ENCODE data around the gene ANKRD36C.
"Not testable (repeated sequence)": the region's sequence is repeated elsewhere in the genome, so short reads cannot be mapped to it uniquely, and the experiment has no call there.

Gene ANKRD36C

GRCh38 chr2:95991351-95992094, at the start of gene ANKRD36C:
TSS of gene ANKRD36C (minus strand) at chr2:95991824. CDS start at chr2:95991708, 116 bp downstream.
- H3K36me3 ChIP-seq (ENCODE audit: control insufficient read depth in 2 of 2, insufficient read depth in 2 of 2, low read length in 2 of 2); H3K9me3 ChIP-seq (ENCODE audit: control insufficient read depth in 2 of 2, low read length in 2 of 2); H3K27me3 ChIP-seq (ENCODE audit: control insufficient read depth in 1 of 2, insufficient read depth in 2 of 2, low read length in 2 of 2); H3K4me1 ChIP-seq (ENCODE audit: control insufficient read depth, insufficient read depth, low read length): not testable (repeated sequence)
- Histone ChIP-seq H3K27ac (ENCODE audit: low read length) (peak within 1 kb of the TSS; percentile 66), H3K9ac (ENCODE audit: low read length in 2 of 2) (peak within 1 kb of the TSS; percentile 72 to 91), H3K4me3 (ENCODE audit: low read length in 2 of 2) (peak within 1 kb of the TSS; percentile 84 to 89)

- not testable (repeated sequence) for H3K27me3 ChIP-seq (ENCODE audit: control insufficient read depth in 1 of 2, insufficient read depth in 2 of 2, low read length in 2 of 2); H3K4me3 ChIP-seq (ENCODE audit: low read length in 2 of 2); H3K36me3 ChIP-seq (ENCODE audit: control insufficient read depth in 2 of 2, insufficient read depth in 2 of 2, low read length in 2 of 2); H3K4me1 ChIP-seq (ENCODE audit: control insufficient read depth, insufficient read depth, low read length); H3K27ac ChIP-seq (ENCODE audit: low read length); H3K9ac ChIP-seq (ENCODE audit: low read length in 2 of 2); H3K9me3 ChIP-seq (ENCODE audit: control insufficient read depth in 2 of 2, low read length in 2 of 2)
Measured at GRCh38 chr2:96035554-96035953, 43.9 kb upstream of the ANKRD36C start.

DNA sequence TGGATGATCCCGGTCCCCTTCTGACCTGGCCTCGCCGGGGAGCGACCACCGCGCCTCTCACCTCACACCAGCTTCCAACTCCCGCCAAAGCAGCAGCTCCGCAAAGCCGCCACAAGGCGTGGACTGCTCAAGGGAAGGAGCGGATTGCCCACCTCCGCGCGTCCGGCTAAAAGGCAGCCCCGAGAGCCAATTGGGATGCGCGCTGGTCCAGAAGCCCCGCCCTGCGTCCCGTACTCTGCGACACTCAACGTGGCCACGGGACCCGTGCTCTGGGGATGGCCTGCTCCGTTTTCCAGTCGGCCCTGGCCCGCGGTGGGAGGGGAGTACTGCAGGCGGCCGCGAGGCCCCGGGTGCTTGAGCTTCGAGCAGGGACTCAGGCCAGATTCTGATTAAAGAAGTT, 43.2 kb upstream of the ANKRD36C start, which contains the start of gene GPAT2:
GPAT2 (minus strand) TSS at position 125 of the 400 bp plus-strand sequence. CDS start 2,557 bp downstream, outside the sequence.
- H3K36me3 ChIP-seq (ENCODE audit: control insufficient read depth in 2 of 2, insufficient read depth in 2 of 2, low read length in 2 of 2); H3K27ac ChIP-seq (ENCODE audit: low read length); H3K9ac ChIP-seq (ENCODE audit: low read length in 2 of 2); H3K4me1 ChIP-seq (ENCODE audit: control insufficient read depth, insufficient read depth, low read length); H3K9me3 ChIP-seq (ENCODE audit: control insufficient read depth in 2 of 2, low read length in 2 of 2); H3K4me3 ChIP-seq (ENCODE audit: low read length in 2 of 2); H3K27me3 ChIP-seq (ENCODE audit: control insufficient read depth in 1 of 2, insufficient read depth in 2 of 2, low read length in 2 of 2): not testable (repeated sequence)

DNA sequence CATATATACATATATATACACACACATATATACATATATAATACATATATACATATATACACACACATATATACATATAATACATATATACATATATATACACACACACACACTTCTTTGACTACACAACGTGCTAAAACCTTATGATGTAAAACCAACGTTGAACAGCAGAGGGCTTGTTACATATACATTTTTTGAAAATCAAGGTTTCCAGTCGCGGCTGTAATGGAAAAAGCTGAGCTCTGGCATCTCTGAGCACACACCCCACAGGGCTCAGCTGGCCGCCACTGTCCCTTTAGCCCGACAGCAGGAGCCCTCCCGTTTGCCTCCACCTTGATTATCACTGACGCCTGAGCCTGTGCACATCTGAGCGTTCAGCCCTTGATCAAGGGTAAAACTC, 42.4 kb upstream of the ANKRD36C start:
- not testable (repeated sequence) for H3K36me3 ChIP-seq (ENCODE audit: control insufficient read depth in 2 of 2, insufficient read depth in 2 of 2, low read length in 2 of 2); H3K4me1 ChIP-seq (ENCODE audit: control insufficient read depth, insufficient read depth, low read length); H3K4me3 ChIP-seq (ENCODE audit: low read length in 2 of 2); H3K27me3 ChIP-seq (ENCODE audit: control insufficient read depth in 1 of 2, insufficient read depth in 2 of 2, low read length in 2 of 2); H3K9ac ChIP-seq (ENCODE audit: low read length in 2 of 2); H3K27ac ChIP-seq (ENCODE audit: low read length); H3K9me3 ChIP-seq (ENCODE audit: control insufficient read depth in 2 of 2, low read length in 2 of 2)

DNA sequence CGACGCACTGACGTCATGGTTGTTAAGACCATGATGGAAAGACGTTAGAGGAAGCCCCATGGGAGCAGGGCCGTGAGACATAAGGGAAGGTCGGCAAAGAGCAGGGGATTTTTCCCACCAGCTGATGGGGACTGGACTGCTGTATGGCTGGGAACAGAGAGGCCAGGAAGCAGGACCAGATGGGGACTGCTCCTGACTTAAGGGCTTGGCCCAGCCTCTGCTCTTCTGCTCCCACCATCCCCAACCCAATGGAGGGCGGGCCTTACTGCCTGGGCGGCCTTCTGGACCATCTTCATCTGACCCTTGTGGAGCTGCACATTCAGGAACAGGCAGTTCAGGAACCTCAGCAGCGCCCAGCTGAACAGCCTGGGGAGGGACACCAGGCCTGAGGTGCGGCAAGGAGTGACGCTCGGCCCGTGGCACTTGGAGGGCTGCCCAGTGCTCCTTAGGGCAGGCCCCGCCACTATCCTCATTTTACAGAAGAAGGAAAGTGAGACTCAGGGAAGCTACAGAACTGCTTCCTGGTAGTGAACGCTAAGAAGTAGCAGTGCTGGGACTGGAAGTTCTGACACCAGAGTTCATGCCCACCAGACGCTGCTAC, 36.2 kb upstream of the ANKRD36C start:
- not testable (repeated sequence) for H3K9ac ChIP-seq (ENCODE audit: low read length in 2 of 2); H3K9me3 ChIP-seq (ENCODE audit: control insufficient read depth in 2 of 2, low read length in 2 of 2); H3K36me3 ChIP-seq (ENCODE audit: control insufficient read depth in 2 of 2, insufficient read depth in 2 of 2, low read length in 2 of 2); H3K4me1 ChIP-seq (ENCODE audit: control insufficient read depth, insufficient read depth, low read length); H3K4me3 ChIP-seq (ENCODE audit: low read length in 2 of 2); H3K27me3 ChIP-seq (ENCODE audit: control insufficient read depth in 1 of 2, insufficient read depth in 2 of 2, low read length in 2 of 2); H3K27ac ChIP-seq (ENCODE audit: low read length)

GRCh38 chr2:96025755-96026154, 34.1 kb upstream of the ANKRD36C start:
- not testable (repeated sequence) for H3K4me1 ChIP-seq (ENCODE audit: control insufficient read depth, insufficient read depth, low read length); H3K9me3 ChIP-seq (ENCODE audit: control insufficient read depth in 2 of 2, low read length in 2 of 2); H3K4me3 ChIP-seq (ENCODE audit: low read length in 2 of 2); H3K27ac ChIP-seq (ENCODE audit: low read length); H3K9ac ChIP-seq (ENCODE audit: low read length in 2 of 2); H3K36me3 ChIP-seq (ENCODE audit: control insufficient read depth in 2 of 2, insufficient read depth in 2 of 2, low read length in 2 of 2); H3K27me3 ChIP-seq (ENCODE audit: control insufficient read depth in 1 of 2, insufficient read depth in 2 of 2, low read length in 2 of 2)

DNA sequence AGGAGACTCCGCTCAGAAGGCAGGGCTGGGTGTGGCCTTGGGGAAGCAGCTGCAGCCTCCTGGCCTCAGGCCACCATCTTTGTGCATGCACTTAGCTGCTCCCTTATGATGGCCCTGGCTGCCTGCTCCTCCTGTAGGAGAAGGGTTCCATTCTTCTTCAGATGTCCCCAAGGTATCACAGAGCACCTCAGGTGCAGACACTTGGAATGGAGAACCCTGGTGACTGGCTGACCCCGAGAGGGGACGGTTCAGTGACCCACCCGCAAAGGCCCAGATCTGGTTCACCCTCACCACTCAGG, 33.5 kb upstream of the ANKRD36C start:
- Histone ChIP-seq H3K4me3 (ENCODE audit: low read length in 2 of 2) (no peak overlapping the region), H3K27me3 (ENCODE audit: control insufficient read depth in 1 of 2, insufficient read depth in 2 of 2, low read length in 2 of 2) (no peaks in the 10 kb centered on the region), H3K27ac (ENCODE audit: low read length) (no peak overlapping the region), H3K4me1 (ENCODE audit: control insufficient read depth, insufficient read depth, low read length) (no peaks in the 10 kb centered on the region), H3K9ac (ENCODE audit: low read length in 2 of 2) (no peak overlapping the region), H3K36me3 (ENCODE audit: control insufficient read depth in 2 of 2, insufficient read depth in 2 of 2, low read length in 2 of 2) (no peaks in the 10 kb centered on the region), H3K9me3 (ENCODE audit: control insufficient read depth in 2 of 2, low read length in 2 of 2) (no peaks in the 10 kb centered on the region)

- H3K27me3 ChIP-seq (ENCODE audit: control insufficient read depth in 1 of 2, insufficient read depth in 2 of 2, low read length in 2 of 2) = no peaks in the 10 kb centered on the region
- no peaks in the 10 kb centered on the region for H3K9me3 ChIP-seq (ENCODE audit: control insufficient read depth in 2 of 2, low read length in 2 of 2)
- H3K9ac ChIP-seq (ENCODE audit: low read length in 2 of 2) = no peak overlapping the region
- H3K4me3 ChIP-seq (ENCODE audit: low read length in 2 of 2) = no peak overlapping the region
- H3K36me3 ChIP-seq (ENCODE audit: control insufficient read depth in 2 of 2, insufficient read depth in 2 of 2, low read length in 2 of 2) = no peaks in the 10 kb centered on the region
- H3K4me1 ChIP-seq (ENCODE audit: control insufficient read depth, insufficient read depth, low read length) = no peaks in the 10 kb centered on the region
- no peak overlapping the region for H3K27ac ChIP-seq (ENCODE audit: low read length)
Measured at GRCh38 chr2:96024336-96025193, 32.9 kb upstream of the ANKRD36C start.

DNA sequence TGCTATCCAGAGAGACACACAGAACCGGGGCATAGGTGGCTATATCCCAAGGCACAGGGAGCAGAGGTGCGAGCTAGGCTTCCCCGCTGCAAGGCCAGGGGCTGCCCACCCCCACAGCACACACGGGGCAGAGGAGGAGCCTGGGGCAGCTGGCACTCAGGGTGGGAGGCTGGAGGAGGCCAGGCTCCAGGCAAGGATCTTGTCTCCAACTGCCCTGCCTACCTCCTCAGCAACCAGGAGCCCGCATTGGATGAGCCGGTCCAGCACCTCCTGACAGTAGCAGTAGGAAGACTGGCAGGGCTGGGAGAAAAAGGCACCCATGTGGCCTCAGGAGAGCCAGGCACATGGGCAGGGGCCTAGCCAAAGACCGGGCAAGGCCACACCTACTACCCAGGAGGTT, 32.1 kb upstream of the ANKRD36C start:
- H3K9ac ChIP-seq (ENCODE audit: low read length in 2 of 2); H3K4me1 ChIP-seq (ENCODE audit: control insufficient read depth, insufficient read depth, low read length); H3K9me3 ChIP-seq (ENCODE audit: control insufficient read depth in 2 of 2, low read length in 2 of 2); H3K4me3 ChIP-seq (ENCODE audit: low read length in 2 of 2); H3K36me3 ChIP-seq (ENCODE audit: control insufficient read depth in 2 of 2, insufficient read depth in 2 of 2, low read length in 2 of 2); H3K27ac ChIP-seq (ENCODE audit: low read length); H3K27me3 ChIP-seq (ENCODE audit: control insufficient read depth in 1 of 2, insufficient read depth in 2 of 2, low read length in 2 of 2): not testable (repeated sequence)

DNA sequence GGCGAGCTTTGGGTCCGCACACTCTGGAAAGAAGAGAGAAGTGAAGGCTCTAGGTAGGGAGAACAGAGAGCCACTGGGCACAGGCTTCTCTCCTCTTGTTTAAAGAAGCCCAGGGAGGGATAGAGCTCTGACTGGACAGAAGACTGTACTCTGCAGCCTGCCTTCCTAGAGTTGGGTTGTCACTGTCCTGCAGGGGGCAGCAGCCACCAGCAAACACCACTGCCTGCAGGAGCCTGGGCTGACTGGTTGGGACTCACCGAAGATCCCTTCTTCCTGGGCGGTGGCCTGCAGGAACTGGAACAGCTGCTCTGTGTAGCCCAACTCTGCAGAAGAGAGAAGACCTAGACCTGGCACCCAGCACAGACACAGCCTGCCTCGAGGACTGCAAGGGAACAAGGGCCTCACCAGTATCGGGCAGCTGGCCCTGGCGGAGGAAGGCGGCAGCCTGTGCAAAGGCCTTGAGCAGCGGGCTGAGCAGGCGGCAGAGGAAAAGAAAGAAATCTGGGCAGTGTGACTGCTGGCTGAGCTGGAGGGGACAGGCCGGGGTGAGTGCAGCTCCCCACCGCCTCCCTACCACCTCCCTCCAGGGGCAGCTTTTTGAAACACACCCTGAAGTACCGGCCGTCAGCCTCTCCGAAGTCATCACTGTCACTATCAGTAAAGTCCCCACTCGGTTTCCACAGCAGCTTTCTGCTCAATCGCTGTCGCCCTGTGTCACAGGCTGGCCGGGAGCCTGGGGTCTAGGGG, 31.2 kb upstream of the ANKRD36C start:
- H3K27me3 ChIP-seq (ENCODE audit: control insufficient read depth in 1 of 2, insufficient read depth in 2 of 2, low read length in 2 of 2); H3K4me1 ChIP-seq (ENCODE audit: control insufficient read depth, insufficient read depth, low read length); H3K9ac ChIP-seq (ENCODE audit: low read length in 2 of 2); H3K36me3 ChIP-seq (ENCODE audit: control insufficient read depth in 2 of 2, insufficient read depth in 2 of 2, low read length in 2 of 2); H3K4me3 ChIP-seq (ENCODE audit: low read length in 2 of 2); H3K9me3 ChIP-seq (ENCODE audit: control insufficient read depth in 2 of 2, low read length in 2 of 2); H3K27ac ChIP-seq (ENCODE audit: low read length): not testable (repeated sequence)
